Stimulated activated CD4-positive, alpha-beta T cell treated with anti-CD3 and anti-CD28 coated beads, Interleukin-2, amount 100 ng/mL, for 24 hours (primary cell): Measurements from ENCODE around the gene ARL6IP5.

ENCODE experiments used
- DNase-seq, 2 donors: peaks; one replicate each; pipeline ENCODE4 v3.0.0-alpha.2; 2020

ARL6IP5 gene

DNA sequence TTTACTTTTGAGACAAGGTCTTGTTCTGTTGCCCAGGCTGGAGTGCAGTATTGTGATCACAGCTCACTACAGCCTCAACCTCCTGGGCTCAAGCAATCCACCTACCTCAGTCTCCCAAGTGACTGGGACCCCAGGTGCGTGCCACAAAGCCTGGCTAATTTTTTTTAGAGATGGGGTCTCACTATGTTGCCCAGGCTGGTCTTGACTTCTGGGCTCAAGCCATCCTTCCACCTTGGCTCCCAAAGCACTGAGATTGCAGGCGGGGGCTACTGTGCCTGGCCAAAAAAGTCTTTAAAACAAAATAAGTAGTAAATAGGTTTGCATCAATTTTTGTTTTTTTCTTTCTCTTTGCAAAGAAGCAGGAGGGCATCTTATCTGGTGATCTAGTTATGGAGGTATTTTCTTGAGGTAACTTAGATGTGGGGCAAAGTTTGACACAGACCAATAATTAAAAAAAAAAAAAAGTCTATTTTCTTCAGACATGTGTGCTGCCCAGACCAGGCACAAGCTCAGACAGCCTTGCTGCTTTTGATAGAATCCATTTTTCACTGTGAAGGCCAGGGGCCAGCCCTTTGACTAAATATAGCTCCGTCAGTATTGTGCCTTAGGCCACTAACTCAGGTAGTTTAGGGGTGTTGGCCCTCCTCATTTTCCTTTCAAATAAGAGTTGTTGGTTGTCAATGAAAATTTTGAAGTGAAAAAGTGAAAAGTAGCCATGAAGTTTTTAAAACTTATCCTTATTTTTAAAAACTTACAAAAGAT, 2.5 kb downstream of the ARL6IP5 start:
- DNase-seq, result no peak

DNA sequence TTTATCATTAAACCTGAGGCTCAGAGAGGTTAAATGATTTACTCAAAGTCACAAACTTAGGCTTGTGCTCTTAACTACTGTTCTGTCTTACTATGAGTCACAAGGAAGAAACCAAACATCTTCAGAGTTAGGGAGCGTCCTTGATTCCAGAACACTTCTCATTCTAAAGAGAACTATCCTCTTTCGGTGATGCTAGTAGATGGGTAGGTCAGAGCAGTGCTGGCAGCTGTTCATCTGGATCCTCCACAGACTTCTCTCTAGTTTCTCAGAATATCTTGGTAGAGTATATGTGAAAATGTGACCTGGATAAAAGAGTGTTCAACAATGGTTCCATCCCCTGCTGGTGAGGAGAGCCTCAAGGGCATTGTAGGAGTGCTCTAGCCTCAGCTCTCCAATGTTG, 3.3 kb downstream of the ARL6IP5 start:
- no peak for DNase-seq

DNA sequence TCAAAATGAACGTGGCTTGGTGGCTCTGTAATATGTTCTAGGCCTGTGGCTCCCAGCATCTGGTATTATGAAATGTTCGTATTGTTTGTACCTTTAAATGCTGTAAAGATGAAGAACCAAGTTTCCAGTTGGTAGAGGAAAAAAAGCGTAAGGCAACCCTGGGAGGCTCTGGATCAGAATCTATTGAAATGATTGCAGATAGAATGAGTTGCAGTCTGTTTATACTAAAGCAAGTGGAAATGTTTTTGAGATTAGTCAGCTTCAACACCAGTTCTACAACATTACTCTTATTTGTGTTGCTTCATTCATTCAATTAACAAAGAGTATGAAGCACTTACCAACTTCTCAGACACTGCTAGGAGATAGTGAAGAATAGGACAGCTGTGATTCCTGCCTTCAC, 5.3 kb downstream of the ARL6IP5 start:
- DNase-seq, result no peak

DNA sequence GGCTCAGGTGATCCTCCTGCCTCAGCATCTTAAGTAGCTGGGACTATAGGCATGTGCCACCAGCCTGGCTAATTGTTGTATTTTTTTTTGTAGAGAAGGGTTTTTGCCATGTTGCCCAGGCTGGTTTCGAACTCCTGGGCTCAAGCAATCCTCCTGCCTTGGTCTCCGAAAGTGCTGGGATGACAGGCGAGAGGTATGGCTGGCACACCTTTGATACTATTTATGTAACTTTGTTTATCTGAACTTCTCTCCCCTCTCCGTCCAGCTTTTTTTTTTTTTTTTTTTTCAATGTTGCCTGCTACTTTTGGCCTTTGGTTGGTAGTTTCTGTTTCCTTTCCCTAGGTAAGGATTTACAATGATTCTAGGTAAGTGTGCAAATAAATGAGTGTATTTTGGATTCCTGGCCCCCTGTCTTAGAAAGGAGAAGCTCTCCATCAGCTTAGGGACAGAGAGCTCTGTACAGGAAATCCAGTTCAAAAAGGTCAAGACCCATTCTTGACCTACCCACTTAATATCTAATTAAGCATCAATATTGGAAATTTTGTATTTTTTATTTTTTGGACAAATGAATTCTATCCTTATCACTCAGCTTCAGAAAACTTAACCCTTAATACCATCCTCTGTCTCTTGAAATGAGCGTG, 6.8 kb downstream of the ARL6IP5 start:
- DNase-seq, result no peak

DNA sequence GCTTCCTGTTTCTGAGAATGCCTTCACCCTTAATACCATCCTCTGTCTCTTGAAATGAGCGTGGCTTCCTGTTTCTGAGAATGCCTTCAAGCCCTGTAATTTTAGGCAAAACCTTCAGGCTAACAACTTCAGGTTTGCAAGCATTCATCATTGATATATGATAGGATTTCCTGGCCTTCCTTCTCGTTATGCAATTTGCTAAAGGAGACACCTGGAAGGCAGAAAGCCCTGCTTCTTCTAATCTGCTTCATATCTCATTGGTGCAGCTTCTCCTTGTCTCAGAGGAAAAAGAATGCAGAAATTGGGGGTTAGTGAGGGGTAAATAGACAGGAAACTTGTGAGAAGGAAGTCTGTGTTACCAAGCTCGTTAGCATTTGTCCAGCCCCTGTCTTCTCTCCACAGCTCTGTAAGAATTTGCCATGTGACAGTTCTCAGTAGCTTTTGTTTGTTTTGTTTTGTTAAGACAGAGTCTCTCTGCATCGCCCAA, 7.3 kb downstream of the ARL6IP5 start:
- DNase-seq, result no peak

DNA sequence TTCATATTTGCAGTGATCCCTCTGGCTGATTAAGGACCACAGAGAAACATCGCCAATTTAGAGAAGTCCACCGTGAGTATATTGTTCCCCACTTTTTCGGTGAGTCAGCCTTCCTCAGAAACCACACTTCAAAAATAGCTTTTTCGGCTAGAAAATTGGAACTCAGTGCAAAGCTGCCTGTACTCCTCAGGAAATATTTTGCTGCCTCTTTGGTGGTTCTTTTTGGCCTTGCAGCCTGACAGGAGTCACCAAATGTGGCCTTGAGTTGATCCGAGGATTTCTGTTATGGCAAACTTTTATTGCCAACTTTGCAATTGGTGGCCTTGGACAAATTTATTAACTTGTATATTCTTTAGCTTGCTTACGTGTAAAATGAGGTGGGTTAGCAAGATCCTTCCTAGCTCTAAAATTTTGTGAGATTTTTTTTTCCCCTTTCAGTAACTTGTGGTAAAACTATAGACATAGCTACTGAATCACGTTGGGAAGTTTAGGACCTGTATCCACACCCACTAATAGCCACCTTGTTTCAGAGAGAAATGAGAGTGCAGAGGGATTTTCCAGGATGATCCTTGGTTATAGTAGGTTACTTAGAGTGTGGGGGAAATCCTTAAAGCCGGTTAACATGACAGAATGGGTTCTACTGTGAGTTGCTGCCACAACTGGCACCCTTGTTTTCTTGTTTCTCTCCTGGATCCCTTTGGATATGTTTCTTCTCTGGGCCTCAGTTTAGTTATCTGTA, 9.9 kb downstream of the ARL6IP5 start:
- no peak for DNase-seq

DNA sequence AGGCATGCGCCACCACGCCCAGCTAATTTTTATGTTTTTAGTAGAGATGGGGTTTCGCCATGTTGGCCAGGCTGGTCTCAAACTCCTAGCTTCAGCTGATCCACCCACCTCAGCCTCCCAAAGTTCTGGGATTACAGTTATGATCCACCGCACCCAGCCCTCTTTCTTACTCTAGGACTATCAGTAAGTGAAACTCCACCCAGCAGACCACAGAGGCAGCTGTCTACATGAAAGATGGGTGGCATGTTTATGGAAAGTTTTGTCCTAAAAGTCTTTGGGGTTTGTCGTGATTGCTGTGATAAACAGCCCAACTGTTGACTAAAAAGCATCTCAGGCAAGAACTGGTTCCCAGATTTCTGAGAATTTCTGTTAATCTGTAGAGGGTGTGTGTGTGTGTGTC, 10.9 kb downstream of the ARL6IP5 start:
- DNase-seq, result peak in 1 of 2 donors; percentile 29

DNA sequence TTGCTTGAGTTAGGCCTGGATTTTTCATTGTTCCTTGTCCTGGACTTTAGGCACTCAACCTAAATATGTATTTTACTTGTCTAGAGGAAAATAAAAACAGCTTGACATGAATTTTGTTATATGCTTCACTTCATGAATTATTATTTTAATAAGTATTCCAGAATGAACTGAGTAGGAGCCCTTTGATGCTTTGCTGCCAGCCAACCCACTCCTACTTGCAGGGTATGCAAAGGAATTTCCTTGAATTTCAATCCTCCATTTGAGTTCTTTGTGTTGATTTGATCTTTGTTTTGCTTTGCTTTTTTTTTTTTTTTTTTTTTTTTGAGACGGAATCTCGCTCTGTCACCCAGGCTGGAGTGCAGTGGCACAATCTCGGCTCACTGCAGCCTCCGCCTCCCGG, 11.6 kb downstream of the ARL6IP5 start:
- DNase-seq, result no peak

DNA sequence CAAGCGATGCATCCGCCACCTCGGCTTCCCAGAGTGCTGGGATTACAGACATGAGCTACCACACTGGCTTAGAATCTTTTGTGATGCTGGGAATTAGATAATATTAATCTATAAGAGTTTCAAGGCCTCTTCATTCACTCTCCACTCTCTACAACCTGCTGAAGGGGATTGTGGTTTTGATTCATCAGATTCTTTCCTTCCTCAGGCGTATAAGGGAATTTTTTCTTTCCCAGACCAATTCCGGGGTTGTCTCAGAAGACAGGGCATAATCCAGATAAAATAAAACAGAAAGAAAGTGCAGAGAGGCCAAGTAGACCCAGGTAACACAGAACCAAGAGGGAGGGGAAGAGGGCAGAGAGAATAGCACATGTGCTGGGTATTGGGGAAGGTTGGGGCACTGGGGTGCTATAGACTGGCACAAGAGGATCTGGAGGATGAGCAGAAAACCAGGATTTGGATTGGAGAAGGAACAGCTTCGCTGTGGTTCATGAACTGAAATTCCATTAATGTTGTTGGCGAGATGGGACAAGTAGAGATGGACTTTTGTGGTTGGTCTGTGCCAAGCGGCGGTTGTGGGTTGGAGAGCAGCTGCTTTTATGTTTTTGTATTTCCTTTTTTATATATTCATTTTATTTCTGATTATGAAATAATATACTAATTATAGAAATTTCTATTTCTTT, 12.8 kb downstream of the ARL6IP5 start:
- DNase-seq, result no peak

DNA sequence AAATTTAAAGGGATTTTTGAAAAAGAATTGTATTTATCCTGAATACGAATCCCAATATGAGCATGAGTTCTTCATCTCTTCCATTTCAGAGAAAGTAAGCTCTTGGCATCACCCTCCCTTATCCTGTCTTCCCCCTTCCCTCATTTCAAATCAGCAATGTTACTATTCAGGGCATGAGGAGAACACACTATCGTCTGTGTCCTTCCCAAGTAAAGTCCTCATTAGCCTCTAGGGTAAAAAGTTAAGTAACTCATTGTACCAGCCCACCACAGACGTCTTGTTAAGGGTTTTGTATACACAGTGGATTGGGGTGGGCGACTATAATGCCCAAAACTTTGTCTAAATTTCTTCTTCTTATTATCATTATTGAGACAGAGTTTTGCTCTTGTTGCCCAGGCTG, 14.8 kb downstream of the ARL6IP5 start:
- DNase-seq, result no peak

DNA sequence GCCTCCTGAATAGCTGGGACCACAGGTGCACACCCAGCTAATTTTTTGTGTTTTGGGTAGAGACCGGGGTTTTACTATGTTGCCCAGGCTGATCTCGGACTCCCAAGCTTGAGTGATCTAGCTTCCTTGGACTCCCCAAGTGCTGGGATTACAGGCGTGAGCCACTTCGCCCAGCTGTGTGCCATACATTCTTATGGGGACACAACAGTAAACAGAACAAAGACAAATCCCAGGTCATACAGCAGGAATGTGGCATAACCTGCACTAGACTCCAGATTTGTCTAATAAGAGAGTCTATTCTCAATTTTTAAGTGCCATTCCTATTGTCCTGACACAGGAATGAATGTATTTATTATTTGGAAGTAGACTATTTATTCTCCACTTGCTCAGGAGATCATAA, 17.6 kb downstream of the ARL6IP5 start:
- DNase-seq, result no peak

DNA sequence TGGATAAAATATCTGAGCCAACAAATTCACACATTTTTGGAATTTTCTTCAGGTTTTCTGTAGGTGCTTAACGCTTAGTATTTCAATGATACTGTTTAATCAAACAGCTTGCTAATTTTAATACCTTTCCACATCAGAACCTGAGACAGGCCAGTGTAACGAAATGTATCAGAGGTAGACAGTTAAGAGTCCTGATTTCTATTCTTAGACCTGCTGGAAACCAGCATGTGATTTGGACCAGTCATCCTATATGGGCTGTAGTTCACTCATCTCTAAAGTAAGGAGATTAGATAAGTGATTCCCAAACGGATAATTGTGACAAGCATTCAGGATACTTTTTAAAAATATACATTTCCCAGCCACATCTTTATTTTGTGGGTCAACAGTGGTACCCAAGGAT, 18.4 kb downstream of the ARL6IP5 start:
- no peak for DNase-seq

DNA sequence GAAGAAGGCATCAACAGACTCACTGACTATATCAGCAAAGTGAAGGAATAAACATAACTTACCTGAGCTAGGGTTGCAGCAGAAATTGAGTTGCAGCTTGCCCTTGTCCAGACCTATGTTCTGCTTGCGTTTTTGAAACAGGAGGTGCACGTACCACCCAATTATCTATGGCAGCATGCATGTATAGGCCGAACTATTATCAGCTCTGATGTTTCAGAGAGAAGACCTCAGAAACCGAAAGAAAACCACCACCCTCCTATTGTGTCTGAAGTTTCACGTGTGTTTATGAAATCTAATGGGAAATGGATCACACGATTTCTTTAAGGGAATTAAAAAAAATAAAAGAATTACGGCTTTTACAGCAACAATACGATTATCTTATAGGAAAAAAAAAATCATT, 19.8 kb downstream of the ARL6IP5 start:
- no peak for DNase-seq

DNA sequence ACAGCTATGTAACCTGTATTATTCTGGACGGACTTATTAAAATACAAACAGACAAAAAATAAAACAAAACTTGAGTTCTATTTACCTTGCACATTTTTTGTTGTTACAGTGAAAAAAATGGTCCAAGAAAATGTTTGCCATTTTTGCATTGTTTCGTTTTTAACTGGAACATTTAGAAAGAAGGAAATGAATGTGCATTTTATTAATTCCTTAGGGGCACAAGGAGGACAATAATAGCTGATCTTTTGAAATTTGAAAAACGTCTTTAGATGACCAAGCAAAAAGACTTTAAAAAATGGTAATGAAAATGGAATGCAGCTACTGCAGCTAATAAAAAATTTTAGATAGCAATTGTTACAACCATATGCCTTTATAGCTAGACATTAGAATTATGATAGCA, 20.6 kb downstream of the ARL6IP5 start:
- DNase-seq, result no peak

DNA sequence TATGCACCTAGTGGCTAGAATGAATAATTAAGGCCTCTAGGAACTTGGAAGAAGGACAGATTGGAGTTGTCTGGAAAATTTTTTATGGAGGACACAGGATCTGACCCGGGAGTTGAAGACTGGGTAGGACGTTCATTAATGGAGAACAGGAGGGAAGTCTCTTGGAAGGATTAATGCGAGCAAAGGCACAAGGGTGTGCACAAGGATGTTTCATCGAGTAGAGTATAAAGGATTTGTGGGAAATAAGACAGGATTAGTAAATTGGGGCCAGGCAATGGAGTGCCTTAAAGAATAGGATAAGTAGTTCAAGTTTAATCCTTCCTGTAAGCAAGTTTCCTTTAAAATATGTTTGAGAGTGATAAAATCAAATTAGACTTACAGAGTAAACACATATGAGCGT, 23.1 kb downstream of the ARL6IP5 start:
- no peak for DNase-seq

DNA sequence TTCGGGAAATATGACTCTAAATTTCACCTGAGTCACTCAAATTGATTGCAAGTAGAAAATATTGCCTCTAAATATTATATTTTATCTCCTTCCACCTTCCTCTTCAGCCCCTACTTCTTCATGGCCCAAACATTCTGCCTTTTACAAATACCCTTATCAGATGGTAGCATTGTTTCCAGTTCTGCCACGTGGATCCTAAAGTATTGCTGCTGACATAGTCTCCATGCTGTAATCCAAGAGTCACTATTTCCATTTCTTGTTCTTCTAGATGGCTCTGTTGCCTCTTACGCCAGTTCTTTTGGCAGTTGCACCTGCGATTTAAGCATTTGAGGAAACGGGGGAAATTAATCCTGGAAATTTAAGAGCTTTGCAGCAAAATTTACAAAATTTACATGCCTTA, 24.1 kb downstream of the ARL6IP5 start:
- no peak for DNase-seq

DNA sequence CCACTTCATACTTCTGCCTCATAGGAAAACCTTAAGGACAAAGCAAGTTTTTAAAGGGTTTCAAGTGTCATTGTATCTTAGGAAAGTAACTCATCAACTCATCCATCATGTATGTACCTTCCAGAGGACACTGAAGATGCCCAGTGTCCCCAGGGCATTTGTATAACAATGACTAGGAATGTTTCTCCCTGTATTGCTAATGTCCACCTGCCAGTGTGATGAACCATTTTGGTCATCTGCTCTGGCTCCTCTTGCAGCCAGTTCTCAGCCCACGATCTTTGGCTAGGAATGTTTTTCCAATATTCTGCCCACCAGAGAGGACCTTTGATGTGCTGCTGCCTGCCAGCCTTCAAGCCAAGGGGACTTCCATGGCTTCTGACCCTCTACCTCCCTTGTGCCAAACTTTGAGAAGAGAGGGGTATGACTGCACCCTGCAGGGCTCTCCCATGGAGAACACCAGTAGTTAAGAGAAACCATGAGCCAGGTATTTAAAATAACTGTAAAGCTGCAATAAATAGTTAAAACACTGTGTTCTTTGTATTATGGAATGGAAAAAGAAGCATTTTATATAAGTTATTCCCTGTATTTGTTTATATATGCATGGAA, 26.3 kb downstream of the ARL6IP5 start:
- DNase-seq, result no peak

DNA sequence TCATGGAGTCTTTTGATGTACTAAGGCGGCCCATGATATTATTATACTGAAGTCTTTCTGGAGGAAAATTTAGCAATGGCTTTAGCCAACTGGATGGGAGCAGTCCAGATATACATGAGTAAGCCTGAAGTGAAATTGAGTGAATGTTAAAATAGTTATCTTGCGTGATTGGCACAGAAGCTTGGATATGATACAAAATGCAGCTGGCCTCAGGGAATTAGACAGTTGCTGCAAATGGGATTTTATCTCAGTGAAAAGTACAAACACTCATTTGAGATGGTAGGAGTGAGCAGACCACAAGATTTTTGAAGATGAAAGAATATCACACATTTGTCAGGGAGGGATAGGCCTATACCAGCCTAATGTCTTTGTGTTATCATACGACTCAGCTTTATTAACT, 28.8 kb downstream of the ARL6IP5 start:
- DNase-seq, result no peak

DNA sequence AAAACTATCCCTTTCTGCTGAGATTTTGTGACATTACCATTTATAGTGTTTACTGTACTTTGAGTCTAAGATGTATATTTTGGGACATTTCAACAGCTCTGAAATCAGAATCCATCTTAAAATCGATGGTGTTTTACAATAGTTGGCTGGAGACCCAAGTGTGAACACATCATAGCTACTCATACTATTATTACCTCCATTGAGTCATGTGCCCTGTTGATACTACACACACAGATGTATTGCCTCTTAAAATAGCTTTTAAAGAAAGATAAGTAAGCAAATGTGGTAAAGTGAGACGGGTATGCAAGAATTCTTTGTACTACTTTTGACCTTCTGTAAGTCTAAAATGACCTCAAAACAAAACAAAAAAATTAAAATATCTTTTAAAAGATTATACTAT, 31.0 kb downstream of the ARL6IP5 start:
- DNase-seq, result no peak

DNA sequence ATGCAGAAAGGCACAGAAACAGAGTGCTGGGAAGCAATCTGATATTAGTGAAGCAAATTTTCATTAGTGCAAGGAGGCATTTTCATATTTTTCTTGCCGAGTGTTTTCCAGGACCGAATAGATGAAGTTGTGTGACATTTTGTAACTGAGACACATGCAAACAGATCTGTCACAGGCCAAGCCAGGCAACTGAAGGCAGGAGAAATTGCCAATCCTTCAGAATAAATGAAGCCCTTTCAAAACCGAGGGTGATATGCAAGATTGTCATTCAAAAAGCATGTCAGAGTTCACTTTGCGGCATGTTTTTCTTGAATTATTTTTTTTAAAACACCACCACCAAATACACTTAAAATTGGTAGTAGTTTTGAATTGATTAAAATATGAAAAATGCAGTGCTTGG, 31.4 kb downstream of the ARL6IP5 start:
- DNase-seq, result no peak

DNA sequence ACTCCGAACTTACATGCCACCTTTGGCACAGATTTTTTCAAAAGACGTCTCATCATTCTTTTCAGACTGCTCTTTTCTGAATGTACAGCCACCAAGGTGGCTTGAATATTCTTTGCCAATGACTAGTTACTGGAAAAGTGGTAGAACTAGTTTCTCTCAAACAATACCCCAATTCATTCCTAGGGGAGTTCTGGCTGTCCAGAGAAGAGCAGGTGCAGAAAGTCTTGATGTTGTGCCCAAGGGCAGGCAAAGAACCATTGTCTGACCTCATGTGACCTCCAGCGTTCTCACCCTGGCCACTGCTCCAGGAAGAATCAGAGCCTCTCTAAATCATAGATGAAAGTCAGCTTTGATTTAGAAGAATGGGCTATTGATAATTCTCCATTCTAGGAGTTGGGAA, 32.2 kb downstream of the ARL6IP5 start:
- no peak for DNase-seq

DNA sequence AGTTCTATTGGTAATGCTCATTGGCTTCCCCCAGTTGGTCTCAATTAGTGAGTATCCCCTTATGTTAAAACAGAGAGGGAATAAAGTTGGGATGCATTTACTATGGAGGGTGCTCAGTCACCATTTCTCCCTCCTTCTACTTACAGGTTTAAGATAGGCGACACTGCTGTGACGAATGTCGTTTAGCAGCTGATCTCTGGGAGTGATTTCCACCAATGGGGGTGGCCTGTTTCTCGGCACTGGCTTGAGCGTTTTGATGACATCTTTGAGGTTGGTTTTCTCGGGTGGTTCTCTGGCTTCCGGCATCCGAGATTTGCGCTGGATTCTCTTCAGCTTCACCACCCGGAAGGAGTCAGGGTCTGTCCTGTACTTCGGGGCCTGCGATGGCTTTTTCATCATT, 33.8 kb downstream of the ARL6IP5 start:
- no peak for DNase-seq

DNA sequence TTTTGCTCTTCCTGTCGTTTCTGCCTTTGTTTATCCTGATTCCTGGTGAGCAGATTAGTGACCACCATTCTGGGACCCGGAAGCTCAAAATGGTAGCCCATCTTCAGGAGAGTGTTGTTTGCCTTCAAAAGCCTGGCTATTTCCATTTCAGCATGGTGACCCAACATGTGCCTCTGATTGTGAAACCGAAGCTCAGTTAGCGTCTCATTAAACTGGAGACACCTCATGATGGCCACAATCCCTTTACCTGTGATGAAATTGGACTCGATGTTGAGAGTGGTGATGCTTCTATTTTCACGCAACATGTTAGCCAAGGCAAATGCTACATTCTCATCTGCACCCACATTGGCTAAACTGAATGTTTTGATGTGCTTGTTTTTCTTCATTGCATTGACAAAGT, 34.4 kb downstream of the ARL6IP5 start:
- DNase-seq, result no peak
